GM23338 (cell line): ENCODE results near the gene ORC4. TPM values are rescaled to one million over a fixed set of nuclear protein-coding genes. Genes with fewer than 3 reads are reported as not detected.

Source experiments
- ATAC-seq: fragments of 200-7000 bp; cut with Tn5 transposase; 3 replicates; pipeline ENCODE4 v1.9.1; 2020
- DNase-seq: peaks from one replicate; pipeline ENCODE4 v3.0.0-alpha.2; 2015; ENCODE audit warnings: low spot score
- H2AFZ ChIP-seq: fragments of 200-600 bp; sonication (generic); 2 replicates; pipeline ENCODE4 v1.8.0; 2016; ENCODE audit warnings: antibody characterized with exemption, mild to moderate bottlenecking, moderate library complexity
- H3F3A ChIP-seq: fragments of 200-600 bp; sonication (generic); replicated peaks from 2 replicates; pipeline ENCODE4 v1.8.0; 2017; ENCODE audit warnings: antibody characterized with exemption, mixed run types, low read depth
- H3K27ac ChIP-seq: fragments of 200-600 bp; sonication (generic); 2 replicates; pipeline ENCODE4 v1.6.1; 2016; ENCODE audit warnings: low read depth
- H3K27me3 ChIP-seq: fragments of 200-600 bp; sonication (generic); 2 replicates; pipeline ENCODE4 v1.8.0; 2016; ENCODE audit warnings: mild to moderate bottlenecking, mixed run types, moderate library complexity; ENCODE audit not compliant: insufficient read depth
- H3K36me3 ChIP-seq: fragments of 200-600 bp; sonication (generic); 2 replicates; pipeline ENCODE4 v1.8.0; 2016; ENCODE audit warnings: mild to moderate bottlenecking; ENCODE audit not compliant: insufficient read depth
- H3K4me1 ChIP-seq: fragments of 200-600 bp; sonication (generic); 2 replicates; pipeline ENCODE4 v1.8.0; 2016; ENCODE audit warnings: mild to moderate bottlenecking, moderate library complexity; ENCODE audit not compliant: insufficient read depth
- H3K4me2 ChIP-seq: fragments of 200-600 bp; sonication (generic); 2 replicates; pipeline ENCODE4 v1.7.1; 2017; ENCODE audit warnings: mixed run types
- H3K4me3 ChIP-seq: fragments of 200-600 bp; sonication (generic); 2 replicates; pipeline ENCODE4 v1.6.1; 2016; ENCODE audit warnings: mixed run types
- H3K79me2 ChIP-seq: fragments of 200-600 bp; sonication (generic); replicated peaks from 2 replicates; pipeline ENCODE4 v1.8.0; 2017; ENCODE audit warnings: mild to moderate bottlenecking; ENCODE audit not compliant: insufficient read depth
- H3K9me2 ChIP-seq: fragments of 200-600 bp; sonication (generic); 2 replicates; pipeline ENCODE4 v1.8.0; 2017; ENCODE audit not compliant: insufficient read depth
- H4K20me1 ChIP-seq: fragments of 200-600 bp; sonication (generic); replicated peaks from 2 replicates; pipeline ENCODE4 v1.8.0; 2017; ENCODE audit warnings: mild to moderate bottlenecking; ENCODE audit not compliant: insufficient read depth
- H3K27ac Mint-ChIP-seq: 2 replicates; pipeline ENCODE4 v1.8.0; 2020; ENCODE audit warnings: inconsistent platforms, mild to moderate bottlenecking, moderate library complexity, mixed read lengths
- H3K27me3 Mint-ChIP-seq: 3 replicates; pipeline ENCODE4 v1.8.0; 2022; ENCODE audit warnings: low read depth, mild to moderate bottlenecking, moderate library complexity, mixed read lengths, inconsistent platforms; ENCODE audit not compliant: insufficient read depth, poor library complexity
- H3K36me3 Mint-ChIP-seq: 3 replicates; pipeline ENCODE4 v1.8.0; 2021; ENCODE audit warnings: low read depth, mild to moderate bottlenecking, inconsistent platforms, moderate library complexity, mixed read lengths
- H3K4me1 Mint-ChIP-seq: 3 replicates; pipeline ENCODE4 v1.8.0; 2020; ENCODE audit warnings: mild to moderate bottlenecking, inconsistent platforms, mixed read lengths
- H3K4me3 Mint-ChIP-seq: 3 replicates; pipeline ENCODE4 v1.8.0; 2021; ENCODE audit warnings: moderate library complexity, mild to moderate bottlenecking, inconsistent platforms, mixed read lengths
- H3K9me3 Mint-ChIP-seq: 3 replicates; pipeline ENCODE4 v1.8.0; 2020; ENCODE audit warnings: moderate library complexity, mild to moderate bottlenecking, inconsistent platforms, mixed read lengths
- CREB1 ChIP-seq: fragments of 250-450 bp; sonication (Bioruptor Pico); IDR thresholded peaks from 2 replicates; pipeline ENCODE4 v1.5.0; 2020; ENCODE audit warnings: low read depth, mild to moderate bottlenecking, moderate library complexity
- EZH2 ChIP-seq: fragments of 200-600 bp; sonication (generic); IDR thresholded peaks from one replicate; pipeline ENCODE4 v1.8.0; 2017; ENCODE audit warnings: antibody characterized with exemption, mild to moderate bottlenecking, low read depth; ENCODE audit not compliant: unreplicated experiment
- EZH2phosphoT487 ChIP-seq: fragments of 200-600 bp; sonication (generic); IDR thresholded peaks from one replicate; pipeline ENCODE4 v1.8.1; 2018; ENCODE audit warnings: antibody characterized with exemption; ENCODE audit not compliant: unreplicated experiment
- JUNB ChIP-seq: IDR thresholded peaks from one replicate; pipeline ENCODE4 v1.6.1; 2016; ENCODE audit warnings: antibody characterized with exemption; ENCODE audit not compliant: unreplicated experiment
- NANOG ChIP-seq: IDR thresholded peaks from 2 replicates; pipeline ENCODE4 v1.6.1; 2016; ENCODE audit warnings: antibody characterized with exemption, borderline replicate concordance
- POLR2AphosphoS5 ChIP-seq: IDR thresholded peaks from 2 replicates; pipeline ENCODE4 v1.6.1; 2016; ENCODE audit warnings: antibody characterized with exemption, low read depth
- STAT1 ChIP-seq: IDR thresholded peaks from one replicate; pipeline ENCODE4 v1.6.1; 2016; ENCODE audit warnings: antibody characterized with exemption; ENCODE audit not compliant: unreplicated experiment
- ZNF114 ChIP-seq: fragments of 250-450 bp; sonication (Bioruptor Pico); IDR thresholded peaks from 2 replicates; pipeline ENCODE4 v1.5.0; 2020; ENCODE audit warnings: mild to moderate bottlenecking, moderate library complexity
- ZNF331 ChIP-seq: fragments of 250-450 bp; sonication (Bioruptor Pico); IDR thresholded peaks from 2 replicates; pipeline ENCODE4 v1.5.0; 2020; ENCODE audit warnings: low read depth, mild to moderate bottlenecking, moderate library complexity
- polyA plus RNA-seq: library from polyadenylated mRNA; unstranded; fragments of >200 nt; fragmentation: Nextera tagmentation; extraction: Ambion mirVana; gene quantifications from 2 replicates; pipeline ENCODE4 v1.2.1, GENCODE V29; 2016
- total RNA-seq: library from RNA; depleted of rRNA; stranded (reverse); fragments of >200 nt; shearing (Covaris generic); gene quantifications from 2 replicates; pipeline ENCODE4 v1.2.3, GENCODE V29; 2014
- TF ChIP-seq, protein P1 (sequence below): IDR thresholded peaks from one replicate; pipeline ENCODE4 v1.6.1; 2018; ENCODE audit warnings: antibody characterized with exemption; ENCODE audit not compliant: unreplicated experiment
- TF ChIP-seq, protein P2 (sequence below): fragments of 250-450 bp; sonication (Bioruptor Pico); IDR thresholded peaks from 2 replicates; pipeline ENCODE4 v1.5.0; 2020; ENCODE audit warnings: mild to moderate bottlenecking, moderate library complexity
- TF ChIP-seq, protein P3 (sequence below): IDR thresholded peaks from 2 replicates; pipeline ENCODE4 v1.6.1; 2016; ENCODE audit warnings: antibody characterized with exemption
- TF ChIP-seq, protein P4 (sequence below), 2 experiments: fragments of 200-600 bp in 1 of 2; sonication (generic) in 1 of 2; conservative IDR thresholded peaks; 2 replicates each; pipeline versions ENCODE4 v1.5.1 to v1.6.1; 2016 to 2017; ENCODE audit warnings: antibody characterized with exemption in 2 of 2, low read depth in 2 of 2, mild to moderate bottlenecking in 2 of 2, moderate library complexity in 1 of 2

The ORC4 gene
- total and polyA plus RNA-seq, 2 experiments from 2014 or later, result 47.5 to 177 TPM

DNA sequence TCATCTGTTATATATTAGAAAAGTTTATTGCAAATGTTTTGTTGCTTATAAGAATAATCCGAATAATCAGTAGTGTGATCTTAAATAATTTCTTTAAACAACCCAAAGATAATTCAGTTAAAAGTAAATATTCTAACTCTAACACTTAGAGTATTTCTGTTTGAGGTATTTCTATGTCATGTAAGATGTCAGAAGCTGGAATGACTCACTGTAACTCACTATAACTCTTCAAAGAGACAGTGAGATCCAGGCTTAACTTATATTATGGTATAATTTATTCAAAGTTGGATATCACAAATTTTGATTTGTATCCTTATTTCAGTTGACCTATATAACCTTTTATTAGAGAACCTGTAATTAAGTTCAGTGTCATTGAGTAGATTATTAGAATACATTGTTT, 7.3 kb upstream of the ORC4 start:
- TF ChIP-seq JUNB, result no peak
- no peak for TF ChIP-seq NANOG
- no peak for TF ChIP-seq POLR2AphosphoS5
- TF ChIP-seq, protein P1, sequence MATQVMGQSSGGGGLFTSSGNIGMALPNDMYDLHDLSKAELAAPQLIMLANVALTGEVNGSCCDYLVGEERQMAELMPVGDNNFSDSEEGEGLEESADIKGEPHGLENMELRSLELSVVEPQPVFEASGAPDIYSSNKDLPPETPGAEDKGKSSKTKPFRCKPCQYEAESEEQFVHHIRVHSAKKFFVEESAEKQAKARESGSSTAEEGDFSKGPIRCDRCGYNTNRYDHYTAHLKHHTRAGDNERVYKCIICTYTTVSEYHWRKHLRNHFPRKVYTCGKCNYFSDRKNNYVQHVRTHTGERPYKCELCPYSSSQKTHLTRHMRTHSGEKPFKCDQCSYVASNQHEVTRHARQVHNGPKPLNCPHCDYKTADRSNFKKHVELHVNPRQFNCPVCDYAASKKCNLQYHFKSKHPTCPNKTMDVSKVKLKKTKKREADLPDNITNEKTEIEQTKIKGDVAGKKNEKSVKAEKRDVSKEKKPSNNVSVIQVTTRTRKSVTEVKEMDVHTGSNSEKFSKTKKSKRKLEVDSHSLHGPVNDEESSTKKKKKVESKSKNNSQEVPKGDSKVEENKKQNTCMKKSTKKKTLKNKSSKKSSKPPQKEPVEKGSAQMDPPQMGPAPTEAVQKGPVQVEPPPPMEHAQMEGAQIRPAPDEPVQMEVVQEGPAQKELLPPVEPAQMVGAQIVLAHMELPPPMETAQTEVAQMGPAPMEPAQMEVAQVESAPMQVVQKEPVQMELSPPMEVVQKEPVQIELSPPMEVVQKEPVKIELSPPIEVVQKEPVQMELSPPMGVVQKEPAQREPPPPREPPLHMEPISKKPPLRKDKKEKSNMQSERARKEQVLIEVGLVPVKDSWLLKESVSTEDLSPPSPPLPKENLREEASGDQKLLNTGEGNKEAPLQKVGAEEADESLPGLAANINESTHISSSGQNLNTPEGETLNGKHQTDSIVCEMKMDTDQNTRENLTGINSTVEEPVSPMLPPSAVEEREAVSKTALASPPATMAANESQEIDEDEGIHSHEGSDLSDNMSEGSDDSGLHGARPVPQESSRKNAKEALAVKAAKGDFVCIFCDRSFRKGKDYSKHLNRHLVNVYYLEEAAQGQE, result no peak
- no peak for TF ChIP-seq STAT1
- TF ChIP-seq CREB1, result no peak
- TF ChIP-seq EZH2, result no peak
- TF ChIP-seq ZNF331, result no peak
- TF ChIP-seq, protein P2, sequence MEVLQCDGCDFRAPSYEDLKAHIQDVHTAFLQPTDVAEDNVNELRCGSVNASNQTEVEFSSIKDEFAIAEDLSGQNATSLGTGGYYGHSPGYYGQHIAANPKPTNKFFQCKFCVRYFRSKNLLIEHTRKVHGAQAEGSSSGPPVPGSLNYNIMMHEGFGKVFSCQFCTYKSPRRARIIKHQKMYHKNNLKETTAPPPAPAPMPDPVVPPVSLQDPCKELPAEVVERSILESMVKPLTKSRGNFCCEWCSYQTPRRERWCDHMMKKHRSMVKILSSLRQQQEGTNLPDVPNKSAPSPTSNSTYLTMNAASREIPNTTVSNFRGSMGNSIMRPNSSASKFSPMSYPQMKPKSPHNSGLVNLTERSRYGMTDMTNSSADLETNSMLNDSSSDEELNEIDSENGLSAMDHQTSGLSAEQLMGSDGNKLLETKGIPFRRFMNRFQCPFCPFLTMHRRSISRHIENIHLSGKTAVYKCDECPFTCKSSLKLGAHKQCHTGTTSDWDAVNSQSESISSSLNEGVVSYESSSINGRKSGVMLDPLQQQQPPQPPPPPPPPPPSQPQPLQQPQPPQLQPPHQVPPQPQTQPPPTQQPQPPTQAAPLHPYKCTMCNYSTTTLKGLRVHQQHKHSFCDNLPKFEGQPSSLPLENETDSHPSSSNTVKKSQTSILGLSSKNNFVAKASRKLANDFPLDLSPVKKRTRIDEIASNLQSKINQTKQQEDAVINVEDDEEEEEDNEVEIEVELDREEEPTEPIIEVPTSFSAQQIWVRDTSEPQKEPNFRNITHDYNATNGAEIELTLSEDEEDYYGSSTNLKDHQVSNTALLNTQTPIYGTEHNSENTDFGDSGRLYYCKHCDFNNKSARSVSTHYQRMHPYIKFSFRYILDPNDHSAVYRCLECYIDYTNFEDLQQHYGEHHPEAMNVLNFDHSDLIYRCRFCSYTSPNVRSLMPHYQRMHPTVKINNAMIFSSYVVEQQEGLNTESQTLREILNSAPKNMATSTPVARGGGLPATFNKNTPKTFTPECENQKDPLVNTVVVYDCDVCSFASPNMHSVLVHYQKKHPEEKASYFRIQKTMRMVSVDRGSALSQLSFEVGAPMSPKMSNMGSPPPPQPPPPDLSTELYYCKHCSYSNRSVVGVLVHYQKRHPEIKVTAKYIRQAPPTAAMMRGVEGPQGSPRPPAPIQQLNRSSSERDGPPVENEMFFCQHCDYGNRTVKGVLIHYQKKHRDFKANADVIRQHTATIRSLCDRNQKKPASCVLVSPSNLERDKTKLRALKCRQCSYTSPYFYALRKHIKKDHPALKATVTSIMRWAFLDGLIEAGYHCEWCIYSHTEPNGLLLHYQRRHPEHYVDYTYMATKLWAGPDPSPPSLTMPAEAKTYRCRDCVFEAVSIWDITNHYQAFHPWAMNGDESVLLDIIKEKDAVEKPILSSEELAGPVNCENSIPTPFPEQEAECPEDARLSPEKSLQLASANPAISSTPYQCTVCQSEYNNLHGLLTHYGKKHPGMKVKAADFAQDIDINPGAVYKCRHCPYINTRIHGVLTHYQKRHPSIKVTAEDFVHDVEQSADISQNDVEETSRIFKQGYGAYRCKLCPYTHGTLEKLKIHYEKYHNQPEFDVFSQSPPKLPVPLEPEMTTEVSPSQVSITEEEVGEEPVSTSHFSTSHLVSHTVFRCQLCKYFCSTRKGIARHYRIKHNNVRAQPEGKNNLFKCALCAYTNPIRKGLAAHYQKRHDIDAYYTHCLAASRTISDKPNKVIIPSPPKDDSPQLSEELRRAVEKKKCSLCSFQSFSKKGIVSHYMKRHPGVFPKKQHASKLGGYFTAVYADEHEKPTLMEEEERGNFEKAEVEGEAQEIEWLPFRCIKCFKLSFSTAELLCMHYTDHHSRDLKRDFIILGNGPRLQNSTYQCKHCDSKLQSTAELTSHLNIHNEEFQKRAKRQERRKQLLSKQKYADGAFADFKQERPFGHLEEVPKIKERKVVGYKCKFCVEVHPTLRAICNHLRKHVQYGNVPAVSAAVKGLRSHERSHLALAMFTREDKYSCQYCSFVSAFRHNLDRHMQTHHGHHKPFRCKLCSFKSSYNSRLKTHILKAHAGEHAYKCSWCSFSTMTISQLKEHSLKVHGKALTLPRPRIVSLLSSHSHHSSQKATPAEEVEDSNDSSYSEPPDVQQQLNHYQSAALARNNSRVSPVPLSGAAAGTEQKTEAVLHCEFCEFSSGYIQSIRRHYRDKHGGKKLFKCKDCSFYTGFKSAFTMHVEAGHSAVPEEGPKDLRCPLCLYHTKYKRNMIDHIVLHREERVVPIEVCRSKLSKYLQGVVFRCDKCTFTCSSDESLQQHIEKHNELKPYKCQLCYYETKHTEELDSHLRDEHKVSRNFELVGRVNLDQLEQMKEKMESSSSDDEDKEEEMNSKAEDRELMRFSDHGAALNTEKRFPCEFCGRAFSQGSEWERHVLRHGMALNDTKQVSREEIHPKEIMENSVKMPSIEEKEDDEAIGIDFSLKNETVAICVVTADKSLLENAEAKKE, result no peak
- TF ChIP-seq, protein P3, sequence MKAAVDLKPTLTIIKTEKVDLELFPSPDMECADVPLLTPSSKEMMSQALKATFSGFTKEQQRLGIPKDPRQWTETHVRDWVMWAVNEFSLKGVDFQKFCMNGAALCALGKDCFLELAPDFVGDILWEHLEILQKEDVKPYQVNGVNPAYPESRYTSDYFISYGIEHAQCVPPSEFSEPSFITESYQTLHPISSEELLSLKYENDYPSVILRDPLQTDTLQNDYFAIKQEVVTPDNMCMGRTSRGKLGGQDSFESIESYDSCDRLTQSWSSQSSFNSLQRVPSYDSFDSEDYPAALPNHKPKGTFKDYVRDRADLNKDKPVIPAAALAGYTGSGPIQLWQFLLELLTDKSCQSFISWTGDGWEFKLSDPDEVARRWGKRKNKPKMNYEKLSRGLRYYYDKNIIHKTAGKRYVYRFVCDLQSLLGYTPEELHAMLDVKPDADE, result no peak
- TF ChIP-seq EZH2phosphoT487, result no peak
- TF ChIP-seq, protein P4, sequence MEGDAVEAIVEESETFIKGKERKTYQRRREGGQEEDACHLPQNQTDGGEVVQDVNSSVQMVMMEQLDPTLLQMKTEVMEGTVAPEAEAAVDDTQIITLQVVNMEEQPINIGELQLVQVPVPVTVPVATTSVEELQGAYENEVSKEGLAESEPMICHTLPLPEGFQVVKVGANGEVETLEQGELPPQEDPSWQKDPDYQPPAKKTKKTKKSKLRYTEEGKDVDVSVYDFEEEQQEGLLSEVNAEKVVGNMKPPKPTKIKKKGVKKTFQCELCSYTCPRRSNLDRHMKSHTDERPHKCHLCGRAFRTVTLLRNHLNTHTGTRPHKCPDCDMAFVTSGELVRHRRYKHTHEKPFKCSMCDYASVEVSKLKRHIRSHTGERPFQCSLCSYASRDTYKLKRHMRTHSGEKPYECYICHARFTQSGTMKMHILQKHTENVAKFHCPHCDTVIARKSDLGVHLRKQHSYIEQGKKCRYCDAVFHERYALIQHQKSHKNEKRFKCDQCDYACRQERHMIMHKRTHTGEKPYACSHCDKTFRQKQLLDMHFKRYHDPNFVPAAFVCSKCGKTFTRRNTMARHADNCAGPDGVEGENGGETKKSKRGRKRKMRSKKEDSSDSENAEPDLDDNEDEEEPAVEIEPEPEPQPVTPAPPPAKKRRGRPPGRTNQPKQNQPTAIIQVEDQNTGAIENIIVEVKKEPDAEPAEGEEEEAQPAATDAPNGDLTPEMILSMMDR (conservative IDR thresholded peaks at IDR 0.05; ENCODE audit: low read depth in 2 of 2), result no peak
- TF ChIP-seq ZNF114, result no peak
- H3K27ac ChIP-seq, result no peak overlapping the region
- H3K27me3 Mint-ChIP-seq, result peaks cover 2% of the 10 kb centered on the region
- H3K9me3 Mint-ChIP-seq, result no peaks in the 10 kb centered on the region
- H3K4me2 ChIP-seq, result no peak overlapping the region
- H3K27ac Mint-ChIP-seq, result no peak overlapping the region
- peaks cover 3% of the 10 kb centered on the region; the same call in 1 of the 2 replicates for H4K20me1 ChIP-seq
- no peaks in the 10 kb centered on the region for H3F3A ChIP-seq
- no peaks in the 10 kb centered on the region for H3K36me3 Mint-ChIP-seq
- no peak overlapping the region for H3K4me3 ChIP-seq
- H3K36me3 ChIP-seq, result no peaks in the 10 kb centered on the region
- no peaks in the 10 kb centered on the region for H3K9me2 ChIP-seq
- H3K4me3 Mint-ChIP-seq, result no peak overlapping the region
- peaks cover 81% of the 10 kb centered on the region for H3K79me2 ChIP-seq
- peaks cover 2% of the 10 kb centered on the region; the same call in 2 of the 3 replicates for H3K4me1 Mint-ChIP-seq
- H3K4me1 ChIP-seq, result no peaks in the 10 kb centered on the region
- H3K27me3 ChIP-seq, result no peaks in the 10 kb centered on the region
- H2AFZ ChIP-seq, result no peak overlapping the region
- ATAC-seq, result no peak
- DNase-seq, result no peak
